Measurements from ENCODE around the gene FAM3B.

FAM3B gene

GRCh38 chr21:41327753-41328152 lies 11.2 kb downstream of the FAM3B start:
- Histone ChIP-seq H3K4me1 (ENCODE audit: control insufficient read depth, low read depth, low read length) (no peaks in the 10 kb centered on the region), H3K18ac (ENCODE audit: low read length) (no peak overlapping the region), H3K4me3 (ENCODE audit: low read length) (no peak overlapping the region), H3K79me2 (ENCODE audit: control insufficient read depth, insufficient read depth, low read length) (no peaks in the 10 kb centered on the region), H3K36me3 (ENCODE audit: control insufficient read depth, insufficient read depth, low read length) (no peaks in the 10 kb centered on the region), H2BK120ac (ENCODE audit: low read depth, low read length) (no peak overlapping the region), H2BK5ac (ENCODE audit: low read length) (no peak overlapping the region), H4K8ac (ENCODE audit: low read depth, low read length) (no peak overlapping the region), H2AK5ac (ENCODE audit: low read length) (no peak overlapping the region), H3K4ac (ENCODE audit: low read depth, low read length) (no peak overlapping the region), H3K56ac (ENCODE audit: low read length) (no peak overlapping the region), H3K23ac (ENCODE audit: low read length) (no peak overlapping the region), H3K9ac (ENCODE audit: low read length) (no peak overlapping the region), H4K5ac (ENCODE audit: low read length) (no peak overlapping the region), H3K79me1 (ENCODE audit: low read length) (no peaks in the 10 kb centered on the region), H3K27me3 (ENCODE audit: insufficient read depth, low read length, poor library complexity) (no peaks in the 10 kb centered on the region), H3K27ac (ENCODE audit: low read depth, low read length) (no peak overlapping the region), H2BK15ac (replicated peaks; ENCODE audit: low read depth) (no peak overlapping the region), H3K4me2 (ENCODE audit: low read length) (no peak overlapping the region)
- no CpG with 5 or more reads among the region's 8 CpGs for WGBS (ENCODE audit: extremely low coverage, insufficient coverage, low lambda C conversion rate)
- no peak for DNase-seq

- no CpG with 5 or more reads among the region's 16 CpGs for WGBS (ENCODE audit: extremely low coverage, insufficient coverage, low lambda C conversion rate)
Observed at GRCh38 chr21:41328660-41329607, 12.3 kb downstream of the FAM3B start.

GRCh38 chr21:41333752-41334151 lies 17.2 kb downstream of the FAM3B start:
- no peak overlapping the region for H3K4me2 ChIP-seq (ENCODE audit: low read length)
- H3K18ac ChIP-seq (ENCODE audit: low read length) = no peak overlapping the region
- no peak overlapping the region for H3K4ac ChIP-seq (ENCODE audit: low read depth, low read length)
- no peak overlapping the region for H3K4me3 ChIP-seq (ENCODE audit: low read length)
- H3K9ac ChIP-seq (ENCODE audit: low read length) = no peak overlapping the region
- no peak overlapping the region for H3K27ac ChIP-seq (ENCODE audit: low read depth, low read length)
- no peak for DNase-seq
- H4K5ac ChIP-seq (ENCODE audit: low read length) = no peak overlapping the region
- no CpG with 5 or more reads among the region's 1 CpG for WGBS (ENCODE audit: extremely low coverage, insufficient coverage, low lambda C conversion rate)
- no peaks in the 10 kb centered on the region for H3K79me1 ChIP-seq (ENCODE audit: low read length)
- no peak overlapping the region for H4K8ac ChIP-seq (ENCODE audit: low read depth, low read length)
- no peak overlapping the region for H2AK5ac ChIP-seq (ENCODE audit: low read length)
- H2BK5ac ChIP-seq (ENCODE audit: low read length) = no peak overlapping the region
- H2BK120ac ChIP-seq (ENCODE audit: low read depth, low read length) = no peak overlapping the region
- H3K27me3 ChIP-seq (ENCODE audit: insufficient read depth, low read length, poor library complexity) = no peaks in the 10 kb centered on the region
- H2BK15ac ChIP-seq (replicated peaks; ENCODE audit: low read depth) = no peak overlapping the region
- H3K36me3 ChIP-seq (ENCODE audit: control insufficient read depth, insufficient read depth, low read length) = no peaks in the 10 kb centered on the region
- H3K23ac ChIP-seq (ENCODE audit: low read length) = no peak overlapping the region
- H3K56ac ChIP-seq (ENCODE audit: low read length) = no peak overlapping the region
- no peaks in the 10 kb centered on the region for H3K4me1 ChIP-seq (ENCODE audit: control insufficient read depth, low read depth, low read length)
- no peaks in the 10 kb centered on the region for H3K79me2 ChIP-seq (ENCODE audit: control insufficient read depth, insufficient read depth, low read length)

More at GRCh38 chr21:41328660-41329607, 12.3 kb downstream of the FAM3B start:
- Histone ChIP-seq H3K27ac (ENCODE audit: low read depth, low read length) (no peak overlapping the region), H2BK15ac (replicated peaks; ENCODE audit: low read depth) (no peak overlapping the region), H3K4ac (ENCODE audit: low read depth, low read length) (no peak overlapping the region), H4K8ac (ENCODE audit: low read depth, low read length) (no peak overlapping the region), H2AK5ac (ENCODE audit: low read length) (no peak overlapping the region), H3K36me3 (ENCODE audit: control insufficient read depth, insufficient read depth, low read length) (no peaks in the 10 kb centered on the region), H3K4me3 (ENCODE audit: low read length) (no peak overlapping the region), H3K4me2 (ENCODE audit: low read length) (no peak overlapping the region), H3K18ac (ENCODE audit: low read length) (no peak overlapping the region), H4K5ac (ENCODE audit: low read length) (no peak overlapping the region), H3K23ac (ENCODE audit: low read length) (no peak overlapping the region), H3K79me2 (ENCODE audit: control insufficient read depth, insufficient read depth, low read length) (no peaks in the 10 kb centered on the region), H3K79me1 (ENCODE audit: low read length) (no peaks in the 10 kb centered on the region), H2BK120ac (ENCODE audit: low read depth, low read length) (no peak overlapping the region), H2BK5ac (ENCODE audit: low read length) (no peak overlapping the region), H3K4me1 (ENCODE audit: control insufficient read depth, low read depth, low read length) (no peaks in the 10 kb centered on the region), H3K27me3 (ENCODE audit: insufficient read depth, low read length, poor library complexity) (no peaks in the 10 kb centered on the region), H3K56ac (ENCODE audit: low read length) (no peak overlapping the region), H3K9ac (ENCODE audit: low read length) (no peak overlapping the region)
- peak; percentile 30 for DNase-seq

GRCh38 chr21:41337515-41337914 lies 20.9 kb downstream of the FAM3B start:
- Histone ChIP-seq H3K27ac (ENCODE audit: low read depth, low read length) (no peak overlapping the region), H4K5ac (ENCODE audit: low read length) (no peak overlapping the region), H2BK120ac (ENCODE audit: low read depth, low read length) (no peak overlapping the region), H3K79me2 (ENCODE audit: control insufficient read depth, insufficient read depth, low read length) (no peaks in the 10 kb centered on the region), H3K56ac (ENCODE audit: low read length) (no peak overlapping the region), H3K27me3 (ENCODE audit: insufficient read depth, low read length, poor library complexity) (no peaks in the 10 kb centered on the region), H4K8ac (ENCODE audit: low read depth, low read length) (no peak overlapping the region), H3K23ac (ENCODE audit: low read length) (no peak overlapping the region), H3K4ac (ENCODE audit: low read depth, low read length) (no peak overlapping the region), H2AK5ac (ENCODE audit: low read length) (no peak overlapping the region), H3K36me3 (ENCODE audit: control insufficient read depth, insufficient read depth, low read length) (no peaks in the 10 kb centered on the region), H2BK5ac (ENCODE audit: low read length) (no peak overlapping the region), H3K79me1 (ENCODE audit: low read length) (no peaks in the 10 kb centered on the region), H3K18ac (ENCODE audit: low read length) (no peak overlapping the region), H3K9ac (ENCODE audit: low read length) (no peak overlapping the region), H3K4me2 (ENCODE audit: low read length) (no peak overlapping the region), H3K4me1 (ENCODE audit: control insufficient read depth, low read depth, low read length) (no peaks in the 10 kb centered on the region), H3K4me3 (ENCODE audit: low read length) (no peak overlapping the region), H2BK15ac (replicated peaks; ENCODE audit: low read depth) (no peak overlapping the region)
- DNase-seq = no peak
- no CpG with 5 or more reads among the region's 3 CpGs for WGBS (ENCODE audit: extremely low coverage, insufficient coverage, low lambda C conversion rate)

GRCh38 chr21:41338455-41338854 lies 21.9 kb downstream of the FAM3B start:
- no CpG with 5 or more reads among the region's 8 CpGs for whole genome bisulfite sequencing (ENCODE audit: extremely low coverage, insufficient coverage, low lambda C conversion rate)
- Histone ChIP-seq H2BK15ac (replicated peaks; ENCODE audit: low read depth) (no peak overlapping the region), H3K9ac (ENCODE audit: low read length) (no peak overlapping the region), H3K27ac (ENCODE audit: low read depth, low read length) (no peak overlapping the region), H3K18ac (ENCODE audit: low read length) (no peak overlapping the region), H3K27me3 (ENCODE audit: insufficient read depth, low read length, poor library complexity) (no peaks in the 10 kb centered on the region), H4K8ac (ENCODE audit: low read depth, low read length) (no peak overlapping the region), H2BK120ac (ENCODE audit: low read depth, low read length) (no peak overlapping the region), H2BK5ac (ENCODE audit: low read length) (no peak overlapping the region), H3K4me1 (ENCODE audit: control insufficient read depth, low read depth, low read length) (no peaks in the 10 kb centered on the region), H4K5ac (ENCODE audit: low read length) (no peak overlapping the region), H3K4ac (ENCODE audit: low read depth, low read length) (no peak overlapping the region), H3K4me3 (ENCODE audit: low read length) (no peak overlapping the region), H2AK5ac (ENCODE audit: low read length) (no peak overlapping the region), H3K56ac (ENCODE audit: low read length) (no peak overlapping the region), H3K79me1 (ENCODE audit: low read length) (no peaks in the 10 kb centered on the region), H3K79me2 (ENCODE audit: control insufficient read depth, insufficient read depth, low read length) (no peaks in the 10 kb centered on the region), H3K4me2 (ENCODE audit: low read length) (no peak overlapping the region), H3K36me3 (ENCODE audit: control insufficient read depth, insufficient read depth, low read length) (no peaks in the 10 kb centered on the region), H3K23ac (ENCODE audit: low read length) (no peak overlapping the region)
- no peak for DNase-seq
